ENCODE data around the gene GCNT1.

GRCh38 chr9:76512826-76513225, 53.8 kb downstream of the GCNT1 start:
- TF ChIP-seq CTCF (conservative IDR thresholded peaks at IDR 0.05 in 1 of 2, IDR thresholded peaks at IDR 0.05 in 1 of 2; ENCODE audit: low read depth in 1 of 2, low read length in 2 of 2): no peak
- no peak for TF ChIP-seq EZH2 (IDR thresholded peaks at IDR 0.05; ENCODE audit: low read length, missing control alignments)

Data from fibroblast of lung (primary cell).